GF-D8 (cell line): Measurements from ENCODE around the gene MIEF1.
"Not testable (repeated sequence)": the region's sequence is repeated elsewhere in the genome, so short reads cannot be mapped to it uniquely, and the experiment has no call there.

ENCODE experiments used
- DNase-seq: peaks from one replicate; lab custom pipeline; 2025; lab: John Stamatoyannopoulos, UW

MIEF1 gene

DNA sequence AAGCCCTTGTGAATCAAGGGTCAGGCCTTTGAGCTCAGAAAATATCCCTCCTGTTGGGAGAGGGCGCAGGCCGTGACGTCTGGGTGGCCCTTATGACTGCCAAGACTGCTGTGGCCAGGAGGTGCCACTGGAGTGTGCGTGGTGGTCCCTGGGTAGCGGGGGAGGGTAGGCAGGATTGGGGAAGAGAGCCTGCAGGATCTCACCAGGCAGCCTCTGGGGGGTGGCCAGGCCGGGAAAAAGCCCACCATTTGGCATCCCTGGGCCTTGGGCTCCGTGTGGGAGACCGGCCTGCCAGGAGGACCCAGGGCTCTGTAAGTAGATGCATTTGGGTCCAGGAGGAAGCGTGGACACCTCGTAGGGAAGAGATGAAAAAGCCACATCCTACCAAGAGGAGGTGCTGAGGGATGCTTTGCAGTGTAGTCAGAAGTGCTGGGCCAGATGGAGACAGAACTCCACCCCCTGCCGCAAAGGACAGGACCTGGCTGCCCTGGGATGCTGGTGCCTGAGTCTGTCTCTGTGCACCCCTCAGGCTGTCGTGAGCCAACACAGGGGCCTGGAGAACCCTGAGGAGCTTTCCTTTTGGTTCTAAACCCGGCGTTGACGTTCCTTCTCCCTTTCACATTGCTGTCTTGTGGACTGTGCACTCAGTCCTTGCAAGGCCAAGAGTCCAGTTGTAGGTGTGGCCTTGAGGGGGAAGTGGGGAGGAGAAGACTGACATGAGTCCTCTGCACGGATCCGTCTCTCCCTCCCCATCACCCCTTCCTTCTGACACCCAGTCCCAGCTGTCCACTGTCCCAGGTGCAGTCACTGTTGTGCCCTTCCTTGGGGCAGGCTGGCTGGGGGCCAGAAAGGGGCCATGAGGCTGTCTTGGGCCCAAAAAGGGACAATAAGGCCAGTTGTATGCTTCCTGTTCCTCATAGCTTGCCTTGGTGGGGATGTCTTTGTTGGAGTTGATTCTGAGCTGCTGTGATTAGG is 12.7 kb upstream of the MIEF1 start:
- no peak for DNase-seq

DNA sequence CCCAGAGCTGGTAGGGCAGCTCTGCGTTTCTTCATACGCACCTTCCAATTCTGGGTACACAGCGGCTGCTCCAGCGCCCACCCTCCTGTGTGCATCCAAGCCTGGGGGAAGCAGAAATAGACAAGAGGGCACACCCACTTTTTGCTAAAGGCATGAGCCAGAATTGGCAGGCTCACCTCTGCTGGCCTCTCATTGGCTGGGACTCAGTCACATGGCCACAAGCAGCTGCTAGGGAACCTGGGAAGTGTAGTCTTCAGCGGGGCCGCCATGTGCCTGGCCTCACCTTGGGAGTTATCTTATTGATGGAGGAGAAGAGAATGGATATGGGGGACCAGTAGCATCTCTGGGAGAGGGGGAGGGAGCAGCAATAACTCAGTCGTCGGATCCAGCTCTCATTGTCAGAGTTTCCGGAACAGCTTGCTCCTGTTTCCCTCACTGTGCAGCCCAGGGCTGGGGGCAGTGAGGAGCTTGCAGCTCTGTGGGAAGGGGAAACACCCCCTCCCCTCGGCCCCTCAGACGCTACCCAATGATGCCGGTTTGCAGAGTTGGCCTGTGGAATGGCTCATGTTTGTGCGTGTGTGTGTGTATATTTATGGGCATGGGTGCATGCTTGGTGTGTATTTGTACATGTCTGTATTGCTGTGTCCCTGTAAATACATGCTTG is 11.8 kb upstream of the MIEF1 start:
- DNase-seq, result no peak

DNA sequence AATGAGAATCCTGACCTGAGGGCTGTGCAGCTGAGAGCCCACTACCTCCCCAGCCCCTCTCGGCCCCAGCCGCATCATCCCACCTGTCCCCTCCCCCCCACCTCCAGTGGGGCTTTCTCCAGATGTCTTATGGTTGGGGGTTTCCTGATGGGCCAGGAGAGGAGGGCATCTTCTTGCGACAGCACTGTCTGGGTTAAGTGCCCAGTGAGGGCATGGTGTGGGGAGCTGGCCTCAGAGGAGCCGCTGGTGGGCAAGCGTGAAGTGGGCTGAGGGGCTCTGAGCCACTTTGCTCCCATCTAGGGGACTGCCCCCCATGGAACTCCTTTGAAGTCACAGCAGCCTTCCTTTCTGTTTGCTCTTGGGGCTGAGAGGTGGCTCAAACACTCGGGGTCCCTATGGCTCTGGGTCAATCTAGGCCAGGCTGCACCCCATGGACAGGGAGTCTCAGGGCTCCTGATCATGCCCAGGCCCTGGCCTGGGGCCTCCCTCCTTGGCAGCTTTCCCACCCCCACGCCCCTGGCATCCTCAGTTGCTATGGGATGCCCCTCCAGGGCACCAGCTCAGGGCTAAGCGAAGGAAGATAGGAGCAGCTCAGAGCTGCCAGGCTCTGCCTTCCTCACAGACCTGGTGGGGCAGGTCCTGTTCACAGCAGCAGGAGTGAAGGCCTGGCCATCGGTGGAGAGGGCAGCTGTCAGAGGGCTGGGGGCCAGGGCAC is 11.0 kb upstream of the MIEF1 start:
- DNase-seq, result no peak

DNA sequence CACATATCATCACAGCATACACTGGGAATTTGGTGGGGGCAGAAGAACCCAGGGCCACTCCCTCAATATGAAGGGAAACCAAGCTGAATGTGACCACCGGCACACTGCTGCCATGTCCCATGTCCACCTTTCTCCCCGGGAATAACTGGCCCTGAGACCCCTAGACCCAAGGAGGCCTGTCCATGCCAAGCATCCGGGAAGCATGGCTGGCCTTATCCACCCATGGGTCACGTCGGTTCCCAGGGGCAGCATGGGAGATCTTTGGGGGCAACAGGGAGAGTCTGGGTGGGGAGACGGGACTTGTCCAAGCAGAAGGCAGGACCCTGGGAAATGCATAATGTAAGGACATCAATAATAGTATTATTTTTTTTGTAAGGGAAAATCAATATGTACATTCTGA is 10.4 kb upstream of the MIEF1 start:
- DNase-seq, result no peak

DNA sequence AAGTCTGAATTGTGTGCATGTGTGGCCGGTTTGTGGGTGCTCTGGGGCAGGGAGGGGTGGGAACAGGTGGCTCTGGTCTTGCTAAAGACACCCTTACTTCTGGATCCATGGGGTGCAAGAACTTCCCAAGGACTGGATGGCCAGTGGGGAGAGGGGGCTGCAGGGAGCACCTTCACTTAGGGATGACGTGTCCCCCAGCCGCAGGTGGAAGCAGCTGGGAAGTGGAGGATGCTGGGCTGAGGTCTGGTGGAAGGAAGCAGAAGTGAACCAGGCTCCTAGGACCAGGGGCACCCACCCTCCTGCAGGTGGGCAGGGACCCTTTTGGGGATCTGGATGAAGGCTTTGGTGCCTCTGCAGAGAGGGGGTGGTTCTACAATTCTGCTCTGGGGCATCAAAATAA is 9.9 kb upstream of the MIEF1 start:
- DNase-seq, result no peak

DNA sequence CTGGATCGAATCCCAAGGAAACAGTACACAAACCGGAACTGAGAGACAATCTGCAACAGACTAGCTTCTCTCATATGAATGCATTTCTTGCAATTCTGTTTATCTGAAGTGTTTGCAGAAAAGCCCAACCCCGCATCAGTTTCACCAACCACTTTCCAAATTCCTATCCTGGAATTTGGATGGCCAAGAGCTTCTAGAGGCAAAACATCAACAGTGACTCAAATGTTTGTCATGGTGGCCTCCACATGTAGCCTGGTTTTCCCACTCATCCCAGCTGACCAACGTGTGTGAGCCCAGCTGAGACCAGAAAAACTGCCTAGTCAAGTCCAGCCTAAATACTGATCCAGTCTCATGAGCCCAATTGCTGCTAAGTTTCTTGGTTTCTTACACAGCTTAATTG is 8.3 kb upstream of the MIEF1 start:
- no peak for DNase-seq

DNA sequence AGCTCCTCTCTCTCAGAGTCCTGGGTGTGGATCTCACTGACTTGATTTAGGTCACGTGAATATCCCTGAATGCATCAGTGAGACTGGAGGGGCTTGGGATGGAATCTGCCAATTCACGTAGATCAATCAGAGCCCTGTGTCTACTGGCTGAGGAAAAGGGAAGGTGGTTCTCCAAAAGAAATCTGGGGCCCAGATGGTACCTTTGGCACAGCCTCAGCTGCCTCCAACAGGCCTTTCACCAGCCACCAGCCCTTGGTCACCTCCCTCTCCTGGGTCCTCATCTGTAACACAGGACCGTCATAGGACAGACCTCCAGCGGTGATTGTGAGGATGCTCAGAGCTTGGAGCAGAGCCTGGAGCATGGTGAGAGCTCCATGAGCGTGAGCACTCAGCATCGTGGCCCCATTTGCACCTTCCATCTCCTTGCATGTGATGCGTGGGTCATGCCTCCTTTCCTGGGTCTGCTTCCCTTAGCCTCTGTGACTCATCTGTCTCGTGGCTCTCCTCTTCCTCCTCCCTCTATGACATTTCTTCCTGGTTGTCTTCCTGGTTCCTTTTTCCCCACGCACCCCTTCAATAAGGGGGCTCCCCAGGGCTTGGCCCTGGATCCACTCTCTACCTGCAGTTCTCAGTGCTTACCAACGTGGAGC is 7.5 kb upstream of the MIEF1 start:
- no peak for DNase-seq

DNA sequence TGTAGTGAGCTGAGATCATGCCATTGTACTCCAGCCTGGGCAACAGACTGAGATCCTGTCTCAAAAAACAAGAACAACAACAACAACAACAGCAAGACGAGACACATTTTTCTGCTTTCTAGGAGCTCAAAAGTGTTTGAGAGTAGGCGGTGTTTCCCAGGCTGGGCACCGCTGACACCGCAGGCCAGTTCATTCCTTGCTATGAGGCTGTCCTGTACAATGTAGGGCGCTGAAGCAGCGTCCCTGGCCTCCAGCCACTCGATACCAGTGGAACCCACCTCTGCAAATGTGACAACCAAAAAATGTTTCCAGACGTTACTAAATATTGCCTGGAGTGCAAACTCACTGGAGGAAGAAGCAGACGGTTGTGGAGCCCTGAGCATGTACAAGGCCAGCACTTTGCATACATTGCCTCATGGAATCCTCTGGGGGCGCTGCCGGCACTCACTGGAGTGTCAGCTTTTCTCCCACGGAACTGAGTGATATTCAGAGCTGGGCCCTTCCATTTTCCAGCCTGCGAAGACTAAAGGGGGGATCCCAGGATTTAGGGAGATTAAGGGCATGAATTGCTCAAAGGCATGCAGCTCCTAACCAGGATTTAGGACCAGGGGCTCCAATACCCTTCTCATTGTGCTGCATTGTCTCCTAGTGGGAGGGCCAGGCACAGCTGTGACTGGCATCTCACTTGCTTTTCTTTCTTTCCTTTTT is 5.8 kb upstream of the MIEF1 start:
- peak; percentile 73 for DNase-seq

DNA sequence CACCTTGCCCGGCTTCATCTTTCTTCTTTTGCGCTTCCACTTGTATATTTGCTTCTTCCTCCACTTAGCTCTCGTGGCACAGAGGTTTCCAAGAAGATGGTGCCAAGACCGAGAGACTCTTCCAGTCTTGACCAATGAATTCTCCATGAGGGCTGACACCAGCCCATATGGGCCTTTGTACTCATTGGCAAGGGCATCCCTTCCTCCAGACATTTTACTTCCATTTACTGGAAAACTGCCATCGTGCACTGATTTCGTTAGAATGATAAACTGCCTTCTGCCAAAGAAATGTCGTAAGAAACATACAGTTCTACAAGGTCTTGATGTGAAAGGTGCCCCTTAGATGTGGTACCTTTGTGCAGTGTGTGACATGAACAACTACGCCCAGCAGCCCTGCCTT is 4.7 kb upstream of the MIEF1 start:
- no peak for DNase-seq

DNA sequence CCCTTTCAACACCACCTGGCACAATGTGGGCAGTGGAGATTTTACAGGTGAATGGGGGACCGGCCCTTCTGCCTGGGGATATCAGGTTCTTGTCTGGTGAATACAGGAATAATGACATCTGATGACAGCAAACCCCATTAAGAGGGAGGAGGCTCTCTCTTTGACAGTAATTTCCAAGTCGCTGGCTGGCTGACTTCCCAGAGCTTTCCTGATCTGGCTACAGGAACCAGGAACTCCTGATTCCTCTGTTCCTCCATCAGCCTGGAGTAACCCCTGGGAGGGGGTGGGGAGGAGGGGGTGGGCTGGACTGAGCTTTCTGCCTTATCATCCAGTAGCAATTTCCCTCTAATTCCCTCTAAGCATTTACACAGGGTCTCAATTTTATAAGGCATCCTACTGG is 3.7 kb upstream of the MIEF1 start:
- DNase-seq, result no peak

DNA sequence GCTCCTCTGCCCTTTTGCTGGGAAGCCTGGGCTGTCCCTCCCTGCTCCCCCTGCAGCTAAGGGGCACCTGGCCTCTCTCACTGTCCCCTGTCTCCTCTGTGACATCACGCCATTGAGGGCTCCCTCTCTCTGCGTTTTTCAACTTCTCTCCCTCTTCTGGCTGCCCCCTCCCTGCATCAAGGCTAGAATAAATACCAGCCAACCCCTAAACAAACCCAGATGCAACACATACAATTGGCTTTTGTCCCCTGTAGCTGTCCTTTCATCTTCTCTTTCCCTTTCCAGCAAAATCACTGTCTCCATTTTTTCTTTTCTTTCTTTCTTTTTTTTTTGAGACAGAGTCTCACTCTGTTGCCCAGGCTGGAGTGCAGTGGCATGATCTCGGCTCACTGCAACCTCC is 3.3 kb upstream of the MIEF1 start:
- DNase-seq, result no peak

DNA sequence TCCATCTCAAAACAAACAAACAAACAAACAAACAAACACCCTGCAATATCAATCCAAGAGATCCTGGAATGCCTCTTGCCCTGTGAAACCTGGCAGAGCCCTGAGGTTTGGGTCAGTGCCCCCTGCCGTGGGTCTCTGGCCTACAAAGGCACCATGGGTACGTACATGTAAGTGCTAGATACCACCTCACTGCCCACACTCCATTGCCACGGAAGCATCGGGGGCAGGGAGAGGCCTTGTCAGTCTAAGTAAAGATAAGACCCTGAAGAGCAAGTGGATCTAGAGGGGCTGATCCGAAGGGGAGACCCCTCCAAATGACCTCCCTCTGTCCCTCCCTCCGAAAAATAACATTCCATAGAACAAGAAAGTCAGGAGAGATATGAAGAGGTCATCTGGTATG is 2.0 kb upstream of the MIEF1 start:
- no peak for DNase-seq

DNA sequence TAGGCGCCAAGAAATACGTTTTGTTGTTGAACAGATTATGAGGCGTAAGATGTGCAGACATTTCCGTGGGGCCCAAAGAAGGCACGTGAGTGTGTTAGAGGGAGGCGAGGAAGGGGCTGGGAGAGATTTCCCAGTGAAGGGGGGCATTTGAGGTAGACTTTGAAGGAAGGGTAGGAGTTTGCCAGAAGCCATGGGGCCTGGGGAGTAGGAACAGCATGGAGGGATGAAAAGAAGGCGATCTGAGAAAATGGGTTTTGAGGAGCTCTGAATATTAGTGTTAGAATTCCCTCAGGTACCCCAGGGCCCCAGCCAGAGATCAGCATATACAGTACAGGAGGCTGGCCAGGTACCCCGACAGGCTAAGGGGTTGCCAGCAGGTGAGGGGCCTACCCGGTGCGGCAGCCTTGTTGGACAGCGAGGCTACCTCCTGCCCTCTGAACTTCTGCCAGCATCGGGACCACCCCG is 414 bp upstream of the MIEF1 start:
- no peak for DNase-seq

DNA sequence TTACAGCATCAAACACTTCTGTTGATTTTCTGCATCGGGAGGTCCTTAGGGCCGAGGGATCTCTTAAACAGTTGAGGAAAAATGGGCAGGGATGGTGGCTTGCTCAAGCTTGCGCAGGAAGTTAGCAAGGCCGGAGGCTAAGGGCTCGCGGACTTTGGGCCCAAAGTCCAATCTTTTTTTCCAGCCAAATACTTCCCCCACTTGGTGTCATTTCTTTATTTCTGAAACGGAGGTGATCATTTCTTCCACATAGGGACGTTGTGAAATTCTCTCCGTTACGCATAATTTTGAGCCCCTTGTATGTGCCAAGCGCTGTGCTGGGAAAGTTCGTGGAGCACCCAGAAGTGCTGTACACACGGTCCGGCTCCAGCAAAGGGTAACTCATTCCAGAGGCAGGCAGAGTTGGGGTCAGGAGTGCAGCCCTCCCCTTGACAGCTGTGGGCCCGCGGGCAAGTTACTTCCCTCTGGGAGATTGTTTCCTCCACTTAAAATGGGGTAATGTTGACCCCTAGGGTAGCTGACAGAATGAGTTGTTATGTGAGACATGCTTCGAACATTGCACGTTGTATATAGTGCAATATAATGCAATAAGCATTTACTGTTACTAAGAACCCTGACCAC is 809 bp downstream of the MIEF1 start:
- DNase-seq, result peak; percentile 20

DNA sequence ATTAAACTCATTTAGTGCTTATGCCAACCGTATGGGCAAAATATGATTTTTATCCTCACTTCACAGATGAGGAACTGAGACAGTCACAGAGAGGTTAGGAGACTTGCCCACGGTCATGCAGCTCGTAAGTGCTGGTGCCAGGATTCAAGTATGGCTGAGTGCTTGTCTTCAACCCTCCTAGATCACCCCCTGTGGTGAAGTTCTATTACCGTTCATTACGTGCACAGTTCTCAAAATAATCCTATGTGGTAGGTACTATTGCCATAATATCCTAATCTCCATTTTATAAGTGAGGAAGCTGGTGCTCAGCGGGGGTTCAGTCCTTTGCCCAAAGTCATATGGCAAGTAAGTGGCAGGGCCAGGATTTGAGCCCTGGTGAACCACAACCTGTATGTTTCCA is 1.5 kb downstream of the MIEF1 start:
- DNase-seq, result no peak

DNA sequence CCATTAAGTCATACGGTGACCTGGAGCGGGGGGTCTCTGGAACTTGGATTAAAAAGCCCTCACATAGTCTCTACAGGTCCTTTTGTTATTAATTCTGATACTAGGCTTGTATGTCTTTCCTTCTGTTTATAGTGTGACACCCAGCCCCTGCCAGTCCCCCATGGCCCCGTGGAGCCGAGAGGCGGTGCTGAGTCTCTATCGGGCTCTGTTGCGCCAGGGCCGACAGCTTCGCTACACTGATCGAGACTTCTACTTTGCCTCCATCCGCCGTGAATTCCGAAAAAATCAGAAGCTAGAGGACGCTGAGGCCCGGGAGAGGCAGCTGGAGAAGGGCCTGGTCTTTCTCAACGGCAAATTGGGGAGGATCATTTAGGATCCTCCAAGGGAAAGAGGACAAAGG is 2.0 kb downstream of the MIEF1 start:
- no peak for DNase-seq

DNA sequence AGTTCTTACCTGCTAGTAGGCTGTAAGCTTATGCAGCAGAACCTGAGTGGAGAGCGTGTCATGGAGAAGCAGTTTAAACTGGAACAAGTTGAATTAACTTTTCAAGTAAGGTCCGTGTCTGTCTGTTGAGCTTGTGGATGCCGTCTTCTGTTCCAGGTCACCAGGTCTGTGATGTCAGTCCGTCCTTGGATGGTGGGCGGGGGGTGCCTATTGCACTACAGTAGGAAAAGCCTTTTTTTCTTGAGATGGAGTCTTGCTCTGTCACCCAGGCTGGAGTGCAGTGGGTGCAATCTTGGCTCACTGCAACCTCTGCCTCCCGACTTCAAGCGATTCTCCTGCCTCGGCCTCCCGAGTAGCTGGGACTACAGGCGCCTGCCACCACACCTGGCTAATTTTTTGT is 4.9 kb downstream of the MIEF1 start:
- not testable (repeated sequence) for DNase-seq

DNA sequence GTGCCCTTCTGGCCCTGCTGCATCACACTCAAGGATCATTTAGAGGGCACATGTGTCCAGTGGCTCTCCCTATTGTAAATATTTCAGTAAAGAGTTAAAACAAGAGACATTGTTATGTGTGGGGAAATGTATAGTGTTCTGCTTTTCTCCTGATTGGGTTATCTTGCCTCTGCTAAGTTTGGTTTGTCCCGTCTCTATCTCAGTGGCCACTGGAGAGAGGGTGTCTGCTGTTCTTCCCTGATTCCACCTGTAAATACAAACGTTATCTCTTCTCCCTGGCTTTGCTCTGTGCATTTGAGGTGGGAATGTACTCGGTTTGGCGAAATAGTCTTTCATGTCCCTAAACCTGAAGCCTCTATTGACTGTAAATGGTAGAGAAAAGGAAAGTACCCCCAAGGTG is 6.3 kb downstream of the MIEF1 start:
- DNase-seq, result no peak

DNA sequence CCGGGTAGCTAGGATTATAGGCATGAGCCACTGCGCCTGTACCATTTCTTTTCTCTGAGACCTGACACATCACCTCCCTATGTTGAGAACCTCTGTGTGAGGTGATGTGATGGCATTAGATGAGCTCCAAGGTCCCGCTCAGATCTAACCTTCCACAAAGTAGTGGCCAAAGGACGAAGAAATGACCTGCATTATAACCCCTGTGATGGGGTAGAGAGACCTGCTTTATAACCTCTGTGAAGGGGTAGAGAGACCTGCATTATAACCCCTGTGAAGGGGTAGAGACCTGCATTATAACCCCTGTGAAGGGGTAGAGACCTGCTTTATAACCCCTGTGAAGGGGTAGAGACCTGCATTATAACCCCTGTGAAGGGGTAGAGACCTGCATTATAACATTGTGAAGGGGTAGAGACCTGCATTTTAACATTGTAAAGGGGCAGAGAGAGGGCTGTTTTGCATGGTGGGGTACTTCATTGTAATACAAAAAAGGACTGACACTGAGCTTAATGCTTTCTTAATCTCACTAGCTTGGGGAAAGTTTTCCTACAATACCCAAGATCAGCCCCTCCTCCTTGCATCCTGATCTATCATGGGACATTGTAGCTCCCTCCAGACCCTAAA is 8.5 kb downstream of the MIEF1 start:
- no peak for DNase-seq

DNA sequence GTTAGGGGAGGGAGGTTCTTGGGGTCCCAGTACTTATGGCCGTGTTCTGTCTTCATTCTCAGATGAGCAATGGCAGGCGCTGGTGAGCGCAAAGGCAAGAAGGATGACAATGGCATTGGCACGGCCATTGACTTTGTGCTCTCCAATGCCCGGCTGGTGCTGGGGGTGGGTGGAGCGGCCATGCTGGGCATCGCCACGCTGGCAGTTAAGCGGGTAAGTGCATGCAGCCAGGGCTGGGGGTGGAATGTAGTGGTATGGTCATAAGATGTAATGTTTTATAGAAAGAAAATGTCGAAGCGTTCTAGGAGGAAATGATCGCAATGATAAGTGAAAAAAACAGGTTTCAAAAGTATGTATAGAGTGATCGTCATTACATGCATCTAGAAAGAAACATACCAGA is 9.1 kb downstream of the MIEF1 start:
- DNase-seq, result no peak

DNA sequence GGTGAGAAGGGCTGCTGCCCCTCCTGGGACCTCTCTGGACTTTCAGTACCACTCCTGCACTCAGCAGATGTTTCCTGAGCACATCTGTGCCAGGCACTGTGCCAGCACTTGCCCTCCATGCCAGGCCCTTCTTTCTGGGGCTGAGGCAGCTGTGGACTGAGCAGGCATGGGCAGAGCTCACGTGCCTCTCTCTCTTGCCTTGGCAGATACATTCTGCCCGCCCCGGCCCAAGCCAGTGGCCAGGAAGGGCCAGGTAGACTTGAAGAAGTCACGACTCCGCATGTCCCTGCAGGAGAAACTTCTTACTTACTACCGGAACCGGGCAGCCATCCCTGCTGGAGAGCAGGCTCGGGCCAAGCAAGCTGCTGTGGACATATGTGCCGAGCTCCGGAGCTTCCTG is 9.9 kb downstream of the MIEF1 start:
- DNase-seq, result no peak
